Colonic mucosa (tissue), 4 donors: ENCODE measurements around the gene DOK3. TPM values are rescaled to one million over a fixed set of nuclear protein-coding genes. Genes with fewer than 3 reads are reported as not detected.

Experiments
- DNase-seq: peaks from one replicate; pipeline ENCODE4 v3.0.0-alpha.2; 2020
- H3K27ac ChIP-seq: fragments of 200-600 bp; one replicate; pipeline ENCODE4 v1.8.0; 2021
- H3K27me3 ChIP-seq: fragments of 200-600 bp; one replicate; pipeline ENCODE4 v1.8.0; 2021
- H3K36me3 ChIP-seq: fragments of 200-600 bp; one replicate; pipeline ENCODE4 v1.8.0; 2021
- H3K4me1 ChIP-seq: fragments of 200-600 bp; one replicate; pipeline ENCODE4 v1.8.0; 2021; ENCODE audit warnings: mild to moderate bottlenecking
- H3K4me3 ChIP-seq: fragments of 200-600 bp; one replicate; pipeline ENCODE4 v1.8.0; 2021
- H3K9ac ChIP-seq, 2 donors: one replicate each; pipeline ENCODE4 v1.7.0; 2013; ENCODE audit warnings: control low read depth in 2 of 2, low read depth in 2 of 2, low read length in 2 of 2
- H3K9me3 ChIP-seq: fragments of 200-600 bp; one replicate; pipeline ENCODE4 v1.8.0; 2021
- CTCF ChIP-seq: fragments of 200-600 bp; IDR thresholded peaks from one replicate; pipeline ENCODE4 v1.8.0; 2022; ENCODE audit warnings: antibody characterized with exemption, mild to moderate bottlenecking
- intact Hi-C: fragments of 100-400 bp; cut with DNase I; formaldehyde crosslinking; loops from one replicate; pipeline ENCODE4 v1.14.1; 2022
- total RNA-seq, 2 donors: library from RNA; stranded (reverse); fragmentation: NEBNext Ultra II Directional in 1 of 2; extraction: Animal tissue kit (Norgen Biotek cat#: 25700) in 1 of 2; gene quantifications; one replicate each; pipeline ENCODE4 v1.2.1, GENCODE V29; 2021
- donor health status: healthy.
- donor health status: DM: no; HTN: no; CAD: no.
- donor health status: DM: no; HTN: no; CAD: no.

Gene DOK3
- total RNA-seq, 2 donors from 2014 or later: 4.1 to 8.9 TPM

- peak; percentile 84 for TF ChIP-seq CTCF
- intact Hi-C loops: loop anchor here (2.0 to 5.0 kb wide), 3 partner anchors 48 to 137 kb away; no protein-coding TSS in a partner anchor
- no peaks in the 10 kb centered on the region for H3K36me3 ChIP-seq
- no peaks in the 10 kb centered on the region for H3K27me3 ChIP-seq
- H3K27ac ChIP-seq: peak overlapping the region; percentile 82
- no peaks in the 10 kb centered on the region for H3K9me3 ChIP-seq
- H3K9ac ChIP-seq: peak overlapping the region; percentile 74 to 82
- DNase-seq: peak; percentile 95
- H3K4me3 ChIP-seq: peak overlapping the region; percentile 52
- H3K4me1 ChIP-seq: peaks cover 7% of the 10 kb centered on the region
These were observed 55.1 kb downstream of the DOK3 start for GRCh38 chr5:177454397-177455035.

- no peak for TF ChIP-seq CTCF
- peak overlapping the region; percentile 12 for H3K27ac ChIP-seq
- no peaks in the 10 kb centered on the region for H3K9me3 ChIP-seq
These were observed 55.7 kb downstream of the DOK3 start for GRCh38 chr5:177453852-177454396.

DNA sequence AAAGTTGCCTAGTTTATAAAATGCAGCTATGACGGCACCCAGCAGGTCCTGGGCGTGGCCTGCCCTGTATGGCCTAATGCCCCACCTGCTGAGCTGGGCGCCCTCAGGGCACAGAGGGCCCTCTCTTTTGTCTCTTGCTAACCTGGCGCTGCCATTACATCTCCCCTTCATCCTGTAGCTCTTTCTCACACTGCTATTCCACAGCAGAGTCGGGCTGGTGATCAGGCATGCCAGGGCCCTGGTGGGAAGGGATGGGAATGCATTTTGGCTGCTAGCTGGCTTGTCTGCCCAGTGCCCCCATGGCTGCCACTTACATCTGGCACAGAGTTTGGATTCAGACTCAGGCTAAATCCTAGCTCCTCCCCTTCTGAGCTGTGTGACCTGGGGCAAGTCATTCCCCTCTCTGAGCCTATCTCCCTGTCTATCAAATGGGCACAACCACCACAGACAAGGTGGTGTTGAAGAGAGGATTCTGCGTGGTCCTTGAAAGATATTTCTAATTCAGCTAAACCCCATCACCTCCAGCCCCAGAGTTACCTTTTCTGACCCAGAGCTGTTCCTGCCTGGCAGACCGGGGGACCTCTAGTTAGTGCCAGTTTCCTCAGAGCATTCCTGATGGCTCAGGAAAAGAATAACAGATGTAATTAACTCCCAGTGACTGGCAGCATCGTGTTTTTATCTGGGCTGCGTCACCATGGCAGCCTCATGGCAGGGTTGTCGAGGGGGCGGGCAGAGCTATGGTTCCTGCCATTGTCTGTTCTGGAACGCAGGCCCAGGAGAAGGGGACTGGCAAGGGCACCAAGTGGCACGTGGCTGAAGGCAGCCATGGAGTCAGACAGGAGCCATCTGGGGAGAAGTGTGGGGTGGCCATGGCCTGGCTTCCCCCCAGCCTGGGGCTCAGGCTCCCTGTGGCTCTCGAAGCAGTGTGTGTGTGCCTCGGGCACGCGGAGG, 56.7 kb downstream of the DOK3 start:
- intact Hi-C loops: loop anchor here (5.0 kb wide), 1 partner anchor 136 kb away; no protein-coding TSS in a partner anchor
- Histone ChIP-seq H3K36me3 (no peaks in the 10 kb centered on the region), H3K4me3 (no peak overlapping the region), H3K9me3 (no peaks in the 10 kb centered on the region), H3K27me3 (no peaks in the 10 kb centered on the region), H3K9ac (no peak overlapping the region), H3K4me1 (peaks cover 7% of the 10 kb centered on the region), H3K27ac (no peak overlapping the region)
- no peak for DNase-seq
- TF ChIP-seq CTCF: no peak

More at GRCh38 chr5:177453852-177454396, 55.7 kb downstream of the DOK3 start:
- Histone ChIP-seq H3K4me1 (peaks cover 7% of the 10 kb centered on the region), H3K27me3 (no peaks in the 10 kb centered on the region), H3K9ac (peak overlapping the region in 1 of 2 donors; percentile 61), H3K4me3 (peak overlapping the region; percentile 52), H3K36me3 (no peaks in the 10 kb centered on the region)
- DNase-seq: no peak
- intact Hi-C loops: loop anchor here (2.0 to 5.0 kb wide), 2 partner anchors 63 to 137 kb away; no protein-coding TSS in a partner anchor

Other genes with a start within 250 kb of the DOK3 start
- 10 to 100 TPM; 32.9 to 39.5 TPM for gene RAB24, start 206.1 kb downstream of the DOK3 start, total RNA-seq
- 100 to 1,000 TPM; 245 to 396 TPM for gene PRELID1, start 206.0 kb downstream of the DOK3 start, total RNA-seq
- 10 to 100 TPM in 1 of 2 donors, 1 to 10 TPM in 1; 9.3 to 36.4 TPM for gene MXD3, start 197.9 kb downstream of the DOK3 start, total RNA-seq
- gene LMAN2, start 158.2 kb downstream of the DOK3 start, total RNA-seq: 100 to 1,000 TPM; 137 to 185 TPM
- gene RGS14, start 151.9 kb downstream of the DOK3 start, total RNA-seq: 10 to 100 TPM in 1 of 2 donors, 1 to 10 TPM in 1; 9.1 to 10.1 TPM
- not detected for gene SLC34A1, start 125.4 kb downstream of the DOK3 start, total RNA-seq
- not detected for gene PFN3, start 109.2 kb downstream of the DOK3 start, total RNA-seq
- gene F12, start 100.3 kb downstream of the DOK3 start, total RNA-seq: 10 to 100 TPM; 14.7 to 34.0 TPM
- gene GRK6, start 83.2 kb downstream of the DOK3 start, total RNA-seq: 10 to 100 TPM; 38.0 to 64.4 TPM
- 1 to 10 TPM; 3.9 to 5.0 TPM for gene PRR7, start 63.0 kb downstream of the DOK3 start, total RNA-seq
- gene DBN1, start 36.2 kb downstream of the DOK3 start, total RNA-seq: 10 to 100 TPM in 1 of 2 donors, 1 to 10 TPM in 1; 9.3 to 18.8 TPM
- 10 to 100 TPM; 19.7 to 44.9 TPM for gene PDLIM7, start 12.2 kb downstream of the DOK3 start, total RNA-seq
- gene DDX41, start 7.1 kb upstream of the DOK3 start, total RNA-seq: 100 to 1,000 TPM in 1 of 2 donors, 10 to 100 TPM in 1; 84.3 to 134 TPM
- 10 to 100 TPM; 39.4 to 78.6 TPM for gene FAM193B, start 44.7 kb upstream of the DOK3 start, total RNA-seq
- 100 to 1,000 TPM; 187 to 303 TPM for gene TMED9, start 82.4 kb upstream of the DOK3 start, total RNA-seq
- 10 to 100 TPM; 19.2 to 30.3 TPM for gene B4GALT7, start 90.3 kb upstream of the DOK3 start, total RNA-seq